SK-N-SH treated with all-trans-retinoic acid at 6 μM for 48 hours (cell line): ENCODE measurements around the gene MRPL42.

Experiments used
- ATAC-seq: fragments of 200-7000 bp; cut with Tn5 transposase; 3 replicates; pipeline ENCODE4 v1.9.1; 2020; ENCODE audit warnings: mild to moderate bottlenecking, moderate library complexity
- BACH2 ChIP-seq: fragments of 250-450 bp; sonication (Bioruptor Pico); IDR thresholded peaks from 2 replicates; pipeline ENCODE4 v1.9.0; 2021; ENCODE audit warnings: mild to moderate bottlenecking, borderline replicate concordance
- CREB5 ChIP-seq: fragments of 250-450 bp; sonication (Bioruptor Pico); IDR thresholded peaks from 2 replicates; pipeline ENCODE4 v1.5.1; 2020; ENCODE audit warnings: low read depth, mild to moderate bottlenecking, moderate library complexity
- CSDC2 ChIP-seq: fragments of 250-450 bp; sonication (Bioruptor Pico); IDR thresholded peaks from 2 replicates; pipeline ENCODE4 v1.5.0; 2020; ENCODE audit warnings: mild to moderate bottlenecking, moderate library complexity
- CSRNP3 ChIP-seq: fragments of 250-450 bp; sonication (Bioruptor Pico); IDR thresholded peaks from 2 replicates; pipeline ENCODE4 v1.5.1; 2021; ENCODE audit warnings: mild to moderate bottlenecking, moderate library complexity
- ESRRG ChIP-seq: fragments of 250-450 bp; sonication (Bioruptor Pico); IDR thresholded peaks from 2 replicates; pipeline ENCODE4 v1.6.1; 2021; ENCODE audit warnings: mild to moderate bottlenecking
- ISL1 ChIP-seq: fragments of 250-450 bp; sonication (Bioruptor Pico); IDR thresholded peaks from 2 replicates; pipeline ENCODE4 v2.1.2; 2022; ENCODE audit warnings: mild to moderate bottlenecking, moderate library complexity
- PATZ1 ChIP-seq: fragments of 250-450 bp; sonication (Bioruptor Pico); IDR thresholded peaks from 2 replicates; pipeline ENCODE4 v1.8.0; 2020; ENCODE audit warnings: mild to moderate bottlenecking, moderate library complexity, borderline replicate concordance
- POU6F1 ChIP-seq: fragments of 250-450 bp; sonication (Bioruptor Pico); IDR thresholded peaks from 2 replicates; pipeline ENCODE4 v1.8.0; 2021; ENCODE audit warnings: low read depth, mild to moderate bottlenecking, moderate library complexity, borderline replicate concordance
- PPARA ChIP-seq: fragments of 250-450 bp; sonication (Bioruptor Pico); IDR thresholded peaks from 2 replicates; pipeline ENCODE4 v1.5.0; 2020; ENCODE audit warnings: mild to moderate bottlenecking, borderline replicate concordance
- RARB ChIP-seq: fragments of 250-450 bp; sonication (Bioruptor Pico); IDR thresholded peaks from 2 replicates; pipeline ENCODE4 v1.8.0; 2021; ENCODE audit warnings: mild to moderate bottlenecking, moderate library complexity
- SNAI2 ChIP-seq: fragments of 250-450 bp; sonication (Bioruptor Pico); IDR thresholded peaks from 2 replicates; pipeline ENCODE4 v1.5.0; 2020; ENCODE audit warnings: mild to moderate bottlenecking, moderate library complexity
- TOX ChIP-seq: fragments of 250-450 bp; sonication (Bioruptor Pico); IDR thresholded peaks from 2 replicates; pipeline ENCODE4 v1.8.0; 2021; ENCODE audit warnings: mild to moderate bottlenecking, moderate library complexity, borderline replicate concordance
- TSHZ2 ChIP-seq: fragments of 250-450 bp; sonication (Bioruptor Pico); IDR thresholded peaks from 2 replicates; pipeline ENCODE4 v1.5.0; 2020; ENCODE audit warnings: mild to moderate bottlenecking, moderate library complexity
- ZFP30 ChIP-seq: fragments of 450-650 bp; formaldehyde crosslinking; IDR thresholded peaks from 2 replicates; pipeline ENCODE4 v1.5.0; 2022; ENCODE audit warnings: mild to moderate bottlenecking, moderate library complexity
- ZNF565 ChIP-seq: fragments of 450-650 bp; formaldehyde crosslinking; conservative IDR thresholded peaks from 2 replicates; pipeline ENCODE4 v1.5.0; 2020; ENCODE audit warnings: low read depth, mild to moderate bottlenecking, moderate library complexity
- ZNF70 ChIP-seq: fragments of 450-650 bp; formaldehyde crosslinking; IDR thresholded peaks from 2 replicates; pipeline ENCODE4 v1.5.0; 2020; ENCODE audit warnings: mild to moderate bottlenecking, moderate library complexity

Gene MRPL42

GRCh38 chr12:93536111-93536765 is 68.9 kb downstream of the MRPL42 start:
- peak; percentile 33; the same call in 2 of the 3 replicates for ATAC-seq
- TF ChIP-seq ZNF565 (no peak), POU6F1 (CRISPR knock-in tag) (no peak), ISL1 (CRISPR knock-in tag) (no peak), CREB5 (CRISPR knock-in tag) (no peak), RARB (CRISPR knock-in tag) (no peak), PATZ1 (CRISPR knock-in tag) (no peak), ZFP30 (CRISPR knock-in tag) (no peak), PPARA (CRISPR knock-in tag) (no peak), CSDC2 (no peak), CSRNP3 (no peak), SNAI2 (CRISPR knock-in tag) (no peak)

- TF ChIP-seq ZNF70 (CRISPR knock-in tag), result no peak
- TF ChIP-seq TSHZ2 (CRISPR knock-in tag), result no peak
- ATAC-seq, result peak; percentile 66
These were observed 69.6 kb downstream of the MRPL42 start for GRCh38 chr12:93536766-93537488.

GRCh38 chr12:93537769-93538168 is 70.5 kb downstream of the MRPL42 start:
- TF ChIP-seq CREB5 (CRISPR knock-in tag) (no peak), BACH2 (CRISPR knock-in tag) (no peak), SNAI2 (CRISPR knock-in tag) (no peak), ZNF565 (no peak), ZFP30 (CRISPR knock-in tag) (no peak), ISL1 (CRISPR knock-in tag) (no peak), PATZ1 (CRISPR knock-in tag) (no peak), TOX (CRISPR knock-in tag) (no peak), CSDC2 (no peak), RARB (CRISPR knock-in tag) (no peak), ESRRG (no peak)
- no peak for ATAC-seq
